Pancreas (tissue), 10 donors: ENCODE results near the gene FBXW2. TPM values are rescaled to one million over a fixed set of nuclear protein-coding genes. Genes with fewer than 3 reads are reported as not detected.
A peak's percentile ranks its signal among the peaks of the same experiment; 100 is the strongest.

Experiments used
- ATAC-seq, 4 donors: fragments of 200-7000 bp; cut with Tn5 transposase; one replicate each; pipeline versions ENCODE4 v1.8.0 to v1.9.1; 2020; ENCODE audit warnings: mild to moderate bottlenecking in 4 of 4, moderate library complexity in 4 of 4
- DNase-seq, 6 donors: peaks; one replicate each; pipeline ENCODE4 v3.0.0-alpha.2; 2020
- FAIRE-seq: peaks from 2 replicates; lab custom pipeline; 2012; peaks lifted over from hg19 to GRCh38; lab: Jason Lieb, UNC
- H3K27ac ChIP-seq, 4 donors: fragments of 200-600 bp; sonication (generic); 1 replicate in 3 of 4; 2 replicates in 1 of 4; pipeline versions ENCODE4 v1.5.0 to v1.8.0; 2020
- H3K27me3 ChIP-seq, 4 donors: fragments of 200-600 bp; one replicate each; pipeline ENCODE4 v1.8.0; 2021
- H3K36me3 ChIP-seq, 3 donors: fragments of 200-600 bp; sonication (generic) in 1 of 3; one replicate each; pipeline versions ENCODE4 v1.5.0 to v1.8.0; 2020 to 2021
- H3K4me1 ChIP-seq, 3 donors: fragments of 200-600 bp; one replicate each; pipeline ENCODE4 v1.8.0; 2021
- H3K4me3 ChIP-seq, 4 donors: fragments of 200-600 bp; sonication (generic) in 2 of 4; one replicate each; pipeline versions ENCODE4 v1.5.0 to v1.8.0; 2020 to 2021
- H3K9me3 ChIP-seq, 4 donors: fragments of 200-600 bp; one replicate each; pipeline ENCODE4 v1.8.0; 2021
- CTCF ChIP-seq, 4 donors: fragments of 200-600 bp; sonication (generic) in 3 of 4; IDR thresholded peaks; one replicate each; pipeline versions ENCODE4 v1.5.0 to v1.8.0; 2021; ENCODE audit warnings: antibody characterized with exemption in 4 of 4
- WGBS, 2 donors: extraction: QIAGEN DNeasy Blood & Tissue Kit; methylation state at CpG; one replicate each; pipeline ENCODE4 v1.1.7; 2013; 5-methylcytosine and 5-hydroxymethylcytosine counted together
- intact Hi-C, 3 donors: fragments of 100-400 bp; cut with DNase I; formaldehyde crosslinking; loops; one replicate each; pipeline versions ENCODE4 v1.11.1 to v1.14.2; 2022
- polyA plus RNA-seq, 2 donors: library from polyadenylated mRNA; stranded (reverse); fragments of 200-250 nt; gene quantifications; one replicate each; pipeline ENCODE4 v1.2.3, GENCODE V29; 2013
- total RNA-seq, 6 donors: library from RNA; stranded (reverse); fragmentation: NEBNext Ultra II Directional in 4 of 6; extraction: Animal tissue kit (Norgen Biotek cat#: 25700) in 4 of 6; gene quantifications; one replicate each; pipeline versions ENCODE4 v1.2.1 to v1.2.4, GENCODE V29; 2021 to 2023
- donor health status: healthy with polysubstance abuse.
- donor health status: DM: no; HTN: no; CAD: no; lungs with moderate emphysema.
- donor health status: DM: no; HTN: no; CAD: no.
- donor health status: control.
- donor health status: control.
- donor health status: Bipolar disorder and iron deficiency.
- donor health status: DM: yes; HTN: yes; CAD: no.
- donor health status: DM: no; HTN: no; CAD: no.
- donor health status: DM: no; HTN: no; CAD: no.
- donor health status: DM: yes; HTN: yes; CAD: no.

The FBXW2 gene
- total and polyA plus RNA-seq, 8 donors = 6.4 to 35.5 (median 21.5) TPM

DNA sequence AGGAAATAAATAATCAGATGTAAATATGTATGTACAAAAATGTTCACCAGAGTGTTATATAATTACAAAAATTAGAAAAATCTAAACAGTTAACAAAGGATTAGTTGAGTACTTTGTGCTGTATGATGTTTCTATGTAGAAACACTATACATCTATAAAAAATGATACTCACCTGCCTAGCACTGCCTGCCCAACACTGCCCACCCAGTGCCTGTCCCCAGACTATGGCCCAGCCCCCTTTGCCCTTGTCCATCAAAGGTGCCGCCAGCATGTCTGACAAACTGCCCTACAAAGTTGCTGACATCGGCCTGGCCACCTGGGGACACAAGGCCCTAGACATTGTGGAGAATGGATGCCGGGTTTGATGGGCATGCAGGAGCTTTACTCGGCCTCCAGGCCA lies 72.8 kb downstream of the FBXW2 start:
- no peak for FAIRE-seq
- intact Hi-C loops = no loop called here
- DNase-seq = no peak
- Histone ChIP-seq H3K36me3 (no peaks in the 10 kb centered on the region), H3K4me1 (no peaks in the 10 kb centered on the region), H3K9me3 (no peaks in the 10 kb centered on the region), H3K27me3 (no peaks in the 10 kb centered on the region), H3K27ac (no peak overlapping the region), H3K4me3 (no peak overlapping the region)
- WGBS, 2 donors = 95 to 99% methylated on average over 4 of the region's 4 CpGs
- ATAC-seq = no peak
- TF ChIP-seq CTCF (IDR thresholded peaks at IDR 0.05) = no peak

GRCh38 chr9:120718316-120718715 lies 74.9 kb downstream of the FBXW2 start:
- no peaks in the 10 kb centered on the region for H3K9me3 ChIP-seq
- H3K27ac ChIP-seq = no peak overlapping the region
- intact Hi-C loops = no loop called here
- no peaks in the 10 kb centered on the region for H3K27me3 ChIP-seq
- no peak for TF ChIP-seq CTCF (IDR thresholded peaks at IDR 0.05)
- FAIRE-seq = no peak
- H3K4me1 ChIP-seq = no peaks in the 10 kb centered on the region
- no peak overlapping the region for H3K4me3 ChIP-seq
- ATAC-seq = no peak
- 58 to 65% methylated on average over 3 of the region's 3 CpGs for WGBS, 2 donors
- no peaks in the 10 kb centered on the region for H3K36me3 ChIP-seq
- no peak for DNase-seq

DNA sequence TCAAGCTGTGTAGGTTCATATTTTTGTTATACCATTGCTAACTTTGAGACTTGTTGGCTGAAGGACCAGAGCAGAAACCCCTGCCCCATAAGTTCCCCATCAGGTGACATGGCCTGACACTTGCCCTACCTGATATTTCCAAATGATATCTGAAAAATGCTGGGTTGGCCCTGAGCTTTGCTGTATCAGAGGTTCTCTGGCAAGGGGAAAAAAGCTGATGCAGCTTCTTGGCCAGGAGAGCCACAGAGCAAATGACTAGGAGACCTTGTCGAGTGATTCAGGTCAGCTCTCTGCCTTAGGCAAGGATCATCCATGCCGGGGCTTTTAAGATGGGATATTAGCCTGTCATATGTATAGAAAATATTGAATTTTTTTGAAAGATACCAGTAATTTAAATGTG lies 76.0 kb downstream of the FBXW2 start:
- H3K36me3 ChIP-seq = no peaks in the 10 kb centered on the region
- FAIRE-seq (no peak), DNase-seq (no peak), ATAC-seq (peak in 1 of 4 donors; percentile 2)
- H3K4me3 ChIP-seq = no peak overlapping the region
- H3K4me1 ChIP-seq = peaks cover 0 to 3% (median 1%) of the 10 kb centered on the region in 3 donors
- WGBS, 2 donors = 43% methylated on average over 2 of the region's 2 CpGs
- H3K9me3 ChIP-seq = no peaks in the 10 kb centered on the region
- intact Hi-C loops = no loop called here
- peak overlapping the region in 1 of 4 donors; percentile 15 for H3K27ac ChIP-seq
- no peaks in the 10 kb centered on the region for H3K27me3 ChIP-seq
- no peak for TF ChIP-seq CTCF (IDR thresholded peaks at IDR 0.05)

- TF ChIP-seq CTCF (IDR thresholded peaks at IDR 0.05) = no peak
- DNase-seq = no peak
- FAIRE-seq = no peak
- no peaks in the 10 kb centered on the region for H3K27me3 ChIP-seq
- WGBS, 2 donors = 71 to 77% methylated on average over 5 of the region's 5 CpGs
- intact Hi-C loops = no loop called here
- no peak overlapping the region for H3K27ac ChIP-seq
- H3K4me1 ChIP-seq = peaks cover 0 to 8% (median 5%) of the 10 kb centered on the region in 3 donors
- no peak for ATAC-seq
- no peak overlapping the region for H3K4me3 ChIP-seq
- no peaks in the 10 kb centered on the region for H3K9me3 ChIP-seq
- H3K36me3 ChIP-seq = no peaks in the 10 kb centered on the region
Measured at GRCh38 chr9:120716483-120716882, 76.7 kb downstream of the FBXW2 start.

GRCh38 chr9:120715389-120715924 lies 77.8 kb downstream of the FBXW2 start:
- no peak for ATAC-seq
- Histone ChIP-seq H3K36me3 (no peaks in the 10 kb centered on the region), H3K4me3 (no peak overlapping the region), H3K27me3 (no peaks in the 10 kb centered on the region), H3K9me3 (no peaks in the 10 kb centered on the region), H3K27ac (no peak overlapping the region), H3K4me1 (peaks cover 4 to 17% (median 13%) of the 10 kb centered on the region in 3 donors)
- 74 to 81% methylated on average over 14 of the region's 14 CpGs for WGBS, 2 donors
- intact Hi-C loops = no loop called here
- no peak for FAIRE-seq
- no peak for TF ChIP-seq CTCF (IDR thresholded peaks at IDR 0.05)
- DNase-seq = peak in 2 of 6 donors; percentile 57 to 69
